A549 (cell line): Measurements from ENCODE around the gene VAPB. TPM values are rescaled to one million over a fixed set of nuclear protein-coding genes. Genes with fewer than 3 reads are reported as not detected.

Experiments
- ATAC-seq, 2 experiments: fragments of 200-7000 bp in 1 of 2; fragments of >200 bp in 1 of 2; cut with Nextera tagmentation in 1 of 2; cut with Tn5 transposase in 1 of 2; 3 replicates each; pipeline versions ENCODE4 v1.8.0 to v1.9.1; 2018 to 2020; ENCODE audit warnings: mild to moderate bottlenecking in 1 of 2, moderate library complexity in 1 of 2
- CTCF ChIA-PET: fragments of 300-600 bp; sonication (Branson Sonifier 250); formaldehyde crosslinking; extraction: SDS; loops from one replicate; lab custom pipeline; 2021; ENCODE audit warnings: antibody characterized with exemption, inconsistent platforms; lab: Yijun Ruan, JAX
- POLR2A ChIA-PET: fragments of 350-600 bp; formaldehyde crosslinking; extraction: SDS; loops from one replicate; lab custom pipeline; 2021; ENCODE audit warnings: antibody characterized with exemption, inconsistent platforms; lab: Yijun Ruan, JAX
- DNase-seq, 2 experiments: peaks; one replicate each; pipeline versions ENCODE4 v3.0.0 to v3.0.0-alpha.2; 2011 to 2016; ENCODE audit warnings: low read depth in 1 of 2, low spot score in 1 of 2
- FAIRE-seq: peaks from 2 replicates; lab custom pipeline; 2011; peaks lifted over from hg19 to GRCh38; lab: Jason Lieb, UNC
- H3K27ac ChIP-seq, 2 experiments: fragments of >200 bp; sonication (Bioruptor Twin); formaldehyde crosslinking; 3 replicates each; pipeline ENCODE4 v1.5.1; 2016 to 2017
- H3K4me1 ChIP-seq: fragments of >200 bp; sonication (Bioruptor Twin); formaldehyde crosslinking; 3 replicates; pipeline ENCODE4 v1.6.1; 2016
- H3K4me2 ChIP-seq: fragments of >200 bp; sonication (Bioruptor Twin); formaldehyde crosslinking; 3 replicates; pipeline ENCODE4 v1.6.1; 2016
- H3K4me3 ChIP-seq: fragments of >200 bp; sonication (Bioruptor Twin); formaldehyde crosslinking; 3 replicates; pipeline ENCODE4 v1.5.1; 2016
- H3K9me3 ChIP-seq: fragments of >200 bp; sonication (Bioruptor Twin); formaldehyde crosslinking; 3 replicates; pipeline ENCODE4 v1.6.1; 2016
- BHLHE40 ChIP-seq: IDR thresholded peaks from 2 replicates; pipeline ENCODE4 v1.6.1; 2012; ENCODE audit warnings: low read depth, low read length, inconsistent platforms
- CBX2 ChIP-seq: fragments of 200-600 bp; sonication (generic); IDR thresholded peaks from 2 replicates; pipeline ENCODE4 v1.6.1; 2016; ENCODE audit warnings: low read depth, mild to moderate bottlenecking, borderline replicate concordance
- CBX8 ChIP-seq: fragments of 200-600 bp; sonication (generic); IDR thresholded peaks from 2 replicates; pipeline ENCODE4 v1.6.1; 2016
- CHD4 ChIP-seq: fragments of 200-600 bp; sonication (generic); IDR thresholded peaks from 2 replicates; pipeline ENCODE4 v1.6.1; 2016; ENCODE audit warnings: antibody characterized with exemption, mild to moderate bottlenecking, borderline replicate concordance
- CTCF ChIP-seq: fragments of >200 bp; sonication (Bioruptor Twin); formaldehyde crosslinking; IDR thresholded peaks from 3 replicates; pipeline ENCODE4 v1.5.1; 2016
- E2F6 ChIP-seq: IDR thresholded peaks from 2 replicates; pipeline ENCODE4 v1.6.1; 2012; ENCODE audit warnings: low read depth, borderline replicate concordance
- ESRRA ChIP-seq: fragments of 150-350 bp; IDR thresholded peaks from 2 replicates; pipeline ENCODE4 v1.6.1; 2014; ENCODE audit warnings: mild to moderate bottlenecking, low read length, borderline replicate concordance
- FOSB ChIP-seq: fragments of 250-450 bp; sonication (Bioruptor Pico); IDR thresholded peaks from 2 replicates; pipeline ENCODE4 v1.5.0; 2020; ENCODE audit warnings: mild to moderate bottlenecking, moderate library complexity
- HDAC2 ChIP-seq: fragments of 200-600 bp; sonication (generic); IDR thresholded peaks from 2 replicates; pipeline ENCODE4 v1.6.1; 2016
- HES2 ChIP-seq: fragments of >200 bp; sonication (Bioruptor Twin); formaldehyde crosslinking; IDR thresholded peaks from 2 replicates; pipeline ENCODE4 v1.6.1; 2016
- HOXA7 ChIP-seq: fragments of 250-450 bp; sonication (Bioruptor Pico); IDR thresholded peaks from 2 replicates; pipeline ENCODE4 v1.5.0; 2020; ENCODE audit warnings: mild to moderate bottlenecking, moderate library complexity
- HOXB13 ChIP-seq: fragments of 250-450 bp; sonication (Bioruptor Pico); IDR thresholded peaks from 2 replicates; pipeline ENCODE4 v1.5.0; 2020; ENCODE audit warnings: low read depth, mild to moderate bottlenecking, moderate library complexity
- HOXB5 ChIP-seq: fragments of 250-450 bp; sonication (Bioruptor Pico); IDR thresholded peaks from 2 replicates; pipeline ENCODE4 v1.5.0; 2020; ENCODE audit warnings: mild to moderate bottlenecking, moderate library complexity
- JUNB ChIP-seq: fragments of >200 bp; sonication (Bioruptor Twin); formaldehyde crosslinking; IDR thresholded peaks from 2 replicates; pipeline ENCODE4 v1.6.1; 2016
- KDM5A ChIP-seq: fragments of 200-600 bp; sonication (generic); IDR thresholded peaks from 2 replicates; pipeline ENCODE4 v1.6.1; 2016; ENCODE audit warnings: antibody characterized with exemption, mild to moderate bottlenecking
- MAFK ChIP-seq: fragments of 450-650 bp; IDR thresholded peaks from 2 replicates; pipeline ENCODE4 v1.6.1; 2014; ENCODE audit not compliant: partially characterized antibody
- MAX ChIP-seq: IDR thresholded peaks from 2 replicates; pipeline ENCODE4 v1.6.1; 2012
- MAZ ChIP-seq: fragments of 150-350 bp; IDR thresholded peaks from 2 replicates; pipeline ENCODE4 v1.6.1; 2014; ENCODE audit warnings: antibody characterized with exemption, low read depth, low read length, borderline replicate concordance
- NPAS2 ChIP-seq: fragments of 250-450 bp; sonication (Bioruptor Pico); IDR thresholded peaks from 2 replicates; pipeline ENCODE4 v1.8.0; 2022; ENCODE audit warnings: mild to moderate bottlenecking, moderate library complexity, borderline replicate concordance
- PHF8 ChIP-seq: fragments of 200-600 bp; sonication (generic); IDR thresholded peaks from 2 replicates; pipeline ENCODE4 v1.6.1; 2016; ENCODE audit warnings: low read depth, mild to moderate bottlenecking, antibody characterized with exemption, moderate library complexity, borderline replicate concordance
- RARB ChIP-seq: fragments of 250-450 bp; sonication (Bioruptor Pico); IDR thresholded peaks from 2 replicates; pipeline ENCODE4 v1.8.0; 2021; ENCODE audit warnings: mild to moderate bottlenecking, moderate library complexity
- RFX5 ChIP-seq: fragments of 450-650 bp; IDR thresholded peaks from 2 replicates; pipeline ENCODE4 v1.7.1; 2014; ENCODE audit warnings: antibody characterized with exemption, mild to moderate bottlenecking, moderate library complexity
- SMC3 ChIP-seq: fragments of >200 bp; sonication (Bioruptor Twin); formaldehyde crosslinking; IDR thresholded peaks from 3 replicates; pipeline ENCODE4 v1.6.1; 2018; ENCODE audit warnings: inconsistent platforms
- SREBF2 ChIP-seq: fragments of 450-650 bp; IDR thresholded peaks from 2 replicates; pipeline ENCODE4 v1.6.1; 2014; ENCODE audit warnings: mild to moderate bottlenecking, moderate library complexity
- TFCP2L1 ChIP-seq: fragments of 250-450 bp; sonication (Bioruptor Pico); IDR thresholded peaks from 2 replicates; pipeline ENCODE4 v1.5.0; 2021; ENCODE audit warnings: mild to moderate bottlenecking
- USF2 ChIP-seq: fragments of 450-650 bp; IDR thresholded peaks from 2 replicates; pipeline ENCODE4 v1.6.1; 2014; ENCODE audit warnings: antibody characterized with exemption
- ZFP36 ChIP-seq: fragments of 450-650 bp; IDR thresholded peaks from 2 replicates; pipeline ENCODE4 v1.6.1; 2014; ENCODE audit warnings: borderline replicate concordance; ENCODE audit not compliant: partially characterized antibody
- WGBS: methylation state at CpG from one replicate; pipeline ENCODE4 v1.1.6; 2017; ENCODE audit errors: missing lambda C conversion rate; 5-methylcytosine and 5-hydroxymethylcytosine counted together
- polyA plus RNA-seq, 4 experiments: library from polyadenylated mRNA; depleted of rRNA in 3 of 4; stranded (reverse); fragments of >200 nt; fragmentation: RNase III in 1 of 4; extraction: RNeasy Plus Mini Kit Qiagen cat#74134 plus additional on column Dnase treatment in 1 of 4; gene quantifications; 2 replicates in 3 of 4; 3 replicates in 1 of 4; pipeline ENCODE4 v1.2.3, GENCODE V29; 2011 to 2017

The VAPB gene
- polyA plus RNA-seq, 2 of the 4 experiments (the other 2 are of a cell fraction): 43.8 to 44.0 TPM

- POLR2A ChIA-PET: no interaction called here
These were observed 10.3 kb upstream of the VAPB start for GRCh38 chr20:58378704-58379103.

GRCh38 chr20:58381627-58382026 lies 7.4 kb upstream of the VAPB start:
- Histone ChIP-seq H3K27ac (no peak overlapping the region), H3K4me2 (no peak overlapping the region), H3K4me3 (no peak overlapping the region), H3K9me3 (peaks cover 21% of the 10 kb centered on the region), H3K4me1 (0 out of 3 replicates have a peak, but pooled peaks cover 3% of the 10 kb centered on the region)
- ATAC-seq (no peak), DNase-seq (no peak), FAIRE-seq (no peak)
- CTCF ChIA-PET: interaction anchor here (1.2 to 1.8 kb wide), 3 partner anchors 13 to 269 kb away, joined by 3 to 6 read pairs (median 4); partner anchors contain the start of gene STX16
- TF ChIP-seq NPAS2 (CRISPR knock-in tag) (no peak), ZFP36 (no peak), CBX8 (no peak), CHD4 (no peak), PHF8 (no peak), BHLHE40 (no peak), USF2 (no peak)
- POLR2A ChIA-PET: no interaction called here
- WGBS: 28% methylated on average over 7 of the region's 7 CpGs

More at GRCh38 chr20:58378704-58379103, 10.3 kb upstream of the VAPB start:
- CTCF ChIA-PET: interaction anchor here (1.0 to 1.1 kb wide), 2 partner anchors 38 to 272 kb away, joined by 4 to 5 read pairs; partner anchors contain the start of gene STX16
- Histone ChIP-seq H3K4me2 (no peak overlapping the region), H3K4me1 (no peaks in the 10 kb centered on the region), H3K27ac (no peak overlapping the region), H3K9me3 (peaks cover 21% of the 10 kb centered on the region), H3K4me3 (no peak overlapping the region)
- WGBS: 59% methylated on average over 3 of the region's 3 CpGs
- DNase-seq (no peak), FAIRE-seq (no peak), ATAC-seq (0 out of 6 replicates have a peak, but pooled peaks of 1 of the 2 experiments have one; percentile 21)
- TF ChIP-seq NPAS2 (CRISPR knock-in tag): no peak
- no peak for TF ChIP-seq HES2
- no peak for TF ChIP-seq MAFK
- no peak for TF ChIP-seq E2F6
- no peak for TF ChIP-seq ESRRA

GRCh38 chr20:58382096-58382495 lies 6.9 kb upstream of the VAPB start:
- ChIA-PET CTCF (interaction anchor here (1.2 to 1.5 kb wide), 2 partner anchors 12 to 269 kb away, joined by 3 to 4 read pairs; partner anchors contain the start of gene STX16), POLR2A (no interaction called here)
- FAIRE-seq (no peak), DNase-seq (no peak), ATAC-seq (no peak)
- Histone ChIP-seq H3K9me3 (peaks cover 21% of the 10 kb centered on the region), H3K4me1 (0 out of 3 replicates have a peak, but pooled peaks cover 3% of the 10 kb centered on the region), H3K27ac (no peak overlapping the region), H3K4me3 (no peak overlapping the region), H3K4me2 (no peak overlapping the region)
- no peak for TF ChIP-seq HOXB5 (CRISPR knock-in tag)
- no peak for TF ChIP-seq HOXB13
- TF ChIP-seq MAZ: no peak
- no peak for TF ChIP-seq MAX
- no peak for TF ChIP-seq KDM5A
- no peak for TF ChIP-seq TFCP2L1 (CRISPR knock-in tag)
- no peak for TF ChIP-seq HOXA7 (CRISPR knock-in tag)
- WGBS: 47% methylated on average over 4 of the region's 4 CpGs

- CTCF ChIA-PET: interaction anchor here (1.0 to 1.4 kb wide), 3 partner anchors 39 to 455 kb away, joined by 3 read pairs; no protein-coding TSS in a partner anchor
- ATAC-seq: no peak
- WGBS: 78% methylated on average over 4 of the region's 5 CpGs
These were observed 4.2 kb upstream of the VAPB start for GRCh38 chr20:58384821-58385220.

More at GRCh38 chr20:58384821-58385220, 4.2 kb upstream of the VAPB start:
- no peak overlapping the region for H3K4me2 ChIP-seq
- TF ChIP-seq JUNB (no peak), HDAC2 (no peak), CBX2 (no peak), FOSB (CRISPR knock-in tag) (no peak), RARB (CRISPR knock-in tag) (no peak), SREBF2 (no peak), CBX8 (no peak), SMC3 (no peak), MAX (no peak), RFX5 (no peak), CTCF (no peak)
- TF ChIP-seq, all 56 proteins: peak for 0
- no peak overlapping the region for H3K4me3 ChIP-seq
- DNase-seq (no peak), FAIRE-seq (no peak)
- POLR2A ChIA-PET: no interaction called here
- H3K27ac ChIP-seq: no peak overlapping the region
- H3K9me3 ChIP-seq: peaks cover 21% of the 10 kb centered on the region
- H3K4me1 ChIP-seq: 0 out of 3 replicates have a peak, but pooled peaks cover 3% of the 10 kb centered on the region
